ENCODE results near the gene NELL1. TPM values are rescaled to one million over a fixed set of nuclear protein-coding genes. Genes with fewer than 3 reads are reported as not detected.

Gene NELL1
- total and polyA plus RNA-seq, 10 donors: 0.20 TPM; not detected in 9

DNA sequence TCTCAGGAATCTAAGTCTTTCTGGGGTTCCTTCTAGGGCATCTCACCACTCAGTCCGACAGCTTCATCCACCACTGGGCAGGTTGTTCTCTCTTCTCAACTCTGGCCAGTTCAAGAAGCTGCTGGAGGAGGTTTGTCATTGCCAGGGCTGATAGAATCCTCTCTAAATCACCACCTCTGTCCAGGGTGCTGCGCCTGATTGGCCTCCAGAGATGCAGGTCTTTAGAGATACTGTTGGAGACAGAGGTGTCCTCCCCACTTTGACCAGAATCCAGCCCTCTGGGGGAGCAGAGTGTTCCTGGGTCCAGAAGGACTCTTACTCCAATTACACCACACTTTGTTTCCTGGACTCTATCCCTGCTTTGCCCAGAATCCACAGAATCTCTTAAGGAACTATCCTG is 90.2 kb downstream of the NELL1 start:
- DNase-seq: no peak
- TF ChIP-seq POLR2AphosphoS5 (IDR thresholded peaks at IDR 0.05): no peak
- TF ChIP-seq, protein P1, sequence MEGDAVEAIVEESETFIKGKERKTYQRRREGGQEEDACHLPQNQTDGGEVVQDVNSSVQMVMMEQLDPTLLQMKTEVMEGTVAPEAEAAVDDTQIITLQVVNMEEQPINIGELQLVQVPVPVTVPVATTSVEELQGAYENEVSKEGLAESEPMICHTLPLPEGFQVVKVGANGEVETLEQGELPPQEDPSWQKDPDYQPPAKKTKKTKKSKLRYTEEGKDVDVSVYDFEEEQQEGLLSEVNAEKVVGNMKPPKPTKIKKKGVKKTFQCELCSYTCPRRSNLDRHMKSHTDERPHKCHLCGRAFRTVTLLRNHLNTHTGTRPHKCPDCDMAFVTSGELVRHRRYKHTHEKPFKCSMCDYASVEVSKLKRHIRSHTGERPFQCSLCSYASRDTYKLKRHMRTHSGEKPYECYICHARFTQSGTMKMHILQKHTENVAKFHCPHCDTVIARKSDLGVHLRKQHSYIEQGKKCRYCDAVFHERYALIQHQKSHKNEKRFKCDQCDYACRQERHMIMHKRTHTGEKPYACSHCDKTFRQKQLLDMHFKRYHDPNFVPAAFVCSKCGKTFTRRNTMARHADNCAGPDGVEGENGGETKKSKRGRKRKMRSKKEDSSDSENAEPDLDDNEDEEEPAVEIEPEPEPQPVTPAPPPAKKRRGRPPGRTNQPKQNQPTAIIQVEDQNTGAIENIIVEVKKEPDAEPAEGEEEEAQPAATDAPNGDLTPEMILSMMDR (IDR thresholded peaks at IDR 0.05 in 8 of 11, conservative IDR thresholded peaks at IDR 0.05 in 3 of 11): no peak
- no peak for TF ChIP-seq POLR2A (IDR thresholded peaks at IDR 0.05)
- Histone ChIP-seq H3K27ac (no peak overlapping the region), H3K9me3 (no peaks in the 10 kb centered on the region), H3K4me3 (no peak overlapping the region), H3K4me1 (no peaks in the 10 kb centered on the region), H3K36me3 (no peaks in the 10 kb centered on the region), H3K27me3 (replicated peaks in 1 of 7) (no peaks in the 10 kb centered on the region)
- 73 to 86% (median 78%) methylated on average over 2 of the region's 2 CpGs for WGBS, 5 donors
- intact Hi-C loops (cut with DNase I; ENCODE audit: low total_unique reads): no loop called here

DNA sequence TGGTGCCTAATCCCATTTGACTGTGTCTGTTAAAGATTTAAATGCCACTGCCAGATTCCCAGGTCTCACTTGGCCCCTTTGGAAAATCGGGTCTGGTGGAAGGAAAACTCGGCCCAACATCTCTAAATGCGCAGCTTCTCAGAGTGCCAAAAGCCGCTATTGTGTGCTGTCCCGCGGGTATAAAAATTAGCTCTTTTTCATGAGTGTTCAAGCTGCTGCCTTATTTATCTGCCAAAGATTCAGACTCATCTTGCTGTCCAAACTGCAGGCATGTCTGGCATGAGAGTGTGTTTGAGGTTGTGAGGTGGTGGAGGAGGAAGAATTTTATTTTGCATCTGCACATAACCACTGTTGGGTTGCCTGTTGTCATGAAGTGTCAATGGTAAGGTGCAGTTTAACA is 91.4 kb downstream of the NELL1 start:
- Histone ChIP-seq H3K9me3 (no peaks in the 10 kb centered on the region), H3K27me3 (replicated peaks in 1 of 7) (no peaks in the 10 kb centered on the region), H3K36me3 (no peaks in the 10 kb centered on the region), H3K4me1 (no peaks in the 10 kb centered on the region), H3K27ac (no peak overlapping the region), H3K4me3 (no peak overlapping the region)
- intact Hi-C loops (cut with DNase I; ENCODE audit: low total_unique reads): no loop called here
- WGBS, 5 donors: 87 to 95% (median 89%) methylated on average over 6 of the region's 6 CpGs
- TF ChIP-seq POLR2A (IDR thresholded peaks at IDR 0.05): no peak
- no peak for TF ChIP-seq POLR2AphosphoS5 (IDR thresholded peaks at IDR 0.05)
- TF ChIP-seq, protein P1 (IDR thresholded peaks at IDR 0.05 in 8 of 11, conservative IDR thresholded peaks at IDR 0.05 in 3 of 11): no peak
- DNase-seq: no peak

DNA sequence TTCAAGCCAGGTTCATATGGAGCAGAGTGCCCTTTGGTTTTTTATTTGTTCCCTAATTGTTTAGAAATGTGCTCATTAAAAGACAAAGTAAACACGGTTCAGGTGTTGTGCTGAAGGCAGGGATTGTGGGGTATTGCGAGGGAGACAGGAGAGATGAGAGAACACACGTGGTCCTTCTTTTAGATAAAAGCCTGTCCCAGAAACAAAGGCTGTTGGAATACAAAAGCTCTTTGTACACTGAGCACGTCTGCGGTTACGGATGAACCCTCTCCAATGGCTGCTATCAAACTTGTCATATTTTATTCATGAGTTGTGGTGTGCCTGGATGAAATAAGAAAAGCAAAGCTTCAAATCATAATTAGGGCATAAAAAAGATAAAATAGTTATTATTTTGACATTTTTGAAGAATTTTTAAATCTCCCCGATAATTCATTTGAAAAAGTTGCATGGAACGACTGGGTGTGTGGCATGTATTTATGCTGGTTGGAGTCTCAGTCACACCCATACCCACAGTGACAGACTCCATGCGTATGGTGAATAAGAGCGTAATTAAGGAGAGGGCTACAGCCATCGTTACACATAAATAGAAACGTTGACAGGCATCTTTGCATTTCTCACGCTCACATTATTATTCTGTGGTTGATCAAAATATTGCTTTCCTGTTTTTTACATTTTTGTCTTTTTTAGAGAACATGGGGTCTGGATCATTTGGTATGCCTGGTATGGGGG is 92.9 kb downstream of the NELL1 start:
- Histone ChIP-seq H3K4me3 (no peak overlapping the region), H3K36me3 (no peaks in the 10 kb centered on the region), H3K9me3 (peaks cover 0 to 6% (median 0%) of the 10 kb centered on the region in 8 donors), H3K27ac (no peak overlapping the region), H3K27me3 (replicated peaks in 1 of 7) (no peaks in the 10 kb centered on the region), H3K4me1 (no peaks in the 10 kb centered on the region)
- 76 to 81% (median 77%) methylated on average over 13 of the region's 13 CpGs for WGBS, 5 donors
- intact Hi-C loops (cut with DNase I; ENCODE audit: low total_unique reads): no loop called here
- no peak for DNase-seq
- no peak for TF ChIP-seq POLR2AphosphoS5 (IDR thresholded peaks at IDR 0.05)
- TF ChIP-seq, protein P1 (IDR thresholded peaks at IDR 0.05 in 8 of 11, conservative IDR thresholded peaks at IDR 0.05 in 3 of 11): no peak
- TF ChIP-seq POLR2A (IDR thresholded peaks at IDR 0.05): no peak

DNA sequence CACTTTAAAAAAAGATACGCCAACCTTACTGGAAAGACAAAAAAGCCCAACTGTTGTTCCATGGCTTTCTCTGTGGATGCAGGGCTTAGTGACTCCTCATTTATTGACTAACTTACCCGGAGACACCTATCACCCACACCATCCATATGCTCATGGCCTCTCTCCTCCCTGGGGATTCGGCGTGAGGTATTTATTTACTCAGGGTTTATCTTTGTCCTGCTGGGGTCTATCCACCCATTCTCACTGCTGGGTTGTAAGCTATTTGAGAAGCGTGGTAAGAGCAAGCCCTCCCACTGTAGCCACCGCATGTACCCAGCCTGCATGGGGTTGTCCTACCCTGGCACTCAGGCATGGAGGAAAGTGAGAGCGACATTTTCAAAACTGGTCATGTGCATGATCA is 93.6 kb downstream of the NELL1 start:
- TF ChIP-seq POLR2AphosphoS5 (IDR thresholded peaks at IDR 0.05) (no peak), POLR2A (IDR thresholded peaks at IDR 0.05) (no peak)
- TF ChIP-seq, protein P1 (IDR thresholded peaks at IDR 0.05 in 8 of 11, conservative IDR thresholded peaks at IDR 0.05 in 3 of 11): no peak
- Histone ChIP-seq H3K36me3 (no peaks in the 10 kb centered on the region), H3K27me3 (replicated peaks in 1 of 7) (no peaks in the 10 kb centered on the region), H3K4me3 (no peak overlapping the region), H3K9me3 (peaks cover 0 to 10% (median 0%) of the 10 kb centered on the region in 8 donors), H3K27ac (no peak overlapping the region), H3K4me1 (no peaks in the 10 kb centered on the region)
- 63 to 77% (median 67%) methylated on average over 7 of the region's 7 CpGs for WGBS, 5 donors
- no peak for DNase-seq
- intact Hi-C loops (cut with DNase I; ENCODE audit: low total_unique reads): no loop called here

All from spleen (tissue), 11 donors.